HG02973 (cell line): Measurements from ENCODE around the gene AP1G1.
"Not testable (repeated sequence)": the region's sequence is repeated elsewhere in the genome, so short reads cannot be mapped to it uniquely, and the experiment has no call there.

ENCODE experiments used
- ATAC-seq: cut with Tn5 transposase; IDR thresholded peaks from one replicate; pipeline ENCODE4 v1.9.1; 2021; ENCODE audit warnings: moderate library complexity; ENCODE audit not compliant: unreplicated experiment

The AP1G1 gene

DNA sequence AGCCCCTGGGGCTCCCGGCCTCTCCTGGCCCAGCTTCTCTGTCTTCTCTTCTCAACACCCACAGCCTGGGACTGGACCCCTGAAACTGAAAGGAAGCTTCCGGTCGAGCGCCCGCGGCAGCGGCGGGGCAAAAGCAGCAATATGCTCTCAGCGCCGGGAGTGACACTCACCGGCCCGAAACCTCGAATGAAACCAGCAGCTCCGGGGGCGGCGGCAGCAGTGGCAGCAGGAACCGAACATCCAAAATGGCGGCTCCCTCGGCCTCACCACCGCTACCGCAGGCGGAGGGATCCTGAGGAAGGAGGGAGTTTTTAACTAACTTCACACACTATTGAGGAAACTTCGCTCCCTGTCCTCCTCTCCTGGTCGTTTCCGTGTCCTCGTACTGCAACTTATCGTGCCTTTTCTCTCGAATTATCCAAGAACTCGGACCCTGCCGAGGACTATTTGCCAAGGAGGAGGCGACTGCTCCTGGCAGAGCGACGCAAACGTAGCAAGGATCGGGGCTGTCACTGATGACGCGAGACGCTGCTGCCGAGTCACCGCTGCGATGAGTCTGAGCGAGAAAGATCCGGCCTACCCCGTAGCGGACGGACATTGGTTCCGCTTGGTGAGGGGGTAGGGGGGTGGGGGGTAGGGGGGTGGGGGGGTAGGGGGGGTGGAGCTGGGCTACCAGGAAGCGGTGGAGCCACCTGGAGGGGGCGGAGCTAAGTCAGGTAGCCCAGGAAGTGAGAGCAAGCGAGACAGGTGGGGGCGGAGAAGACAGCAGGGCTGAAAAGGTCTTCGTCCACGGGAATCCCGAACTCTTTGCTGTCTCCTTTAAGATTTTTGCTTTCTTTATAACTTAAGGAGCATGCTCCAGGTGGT is at the start of gene AP1G1:
Gene AP1G1 (minus strand): TSS at position 242 of the 867 bp plus-strand sequence. CDS start 19,355 bp downstream, outside the sequence.
- ATAC-seq = peak; percentile 70

DNA sequence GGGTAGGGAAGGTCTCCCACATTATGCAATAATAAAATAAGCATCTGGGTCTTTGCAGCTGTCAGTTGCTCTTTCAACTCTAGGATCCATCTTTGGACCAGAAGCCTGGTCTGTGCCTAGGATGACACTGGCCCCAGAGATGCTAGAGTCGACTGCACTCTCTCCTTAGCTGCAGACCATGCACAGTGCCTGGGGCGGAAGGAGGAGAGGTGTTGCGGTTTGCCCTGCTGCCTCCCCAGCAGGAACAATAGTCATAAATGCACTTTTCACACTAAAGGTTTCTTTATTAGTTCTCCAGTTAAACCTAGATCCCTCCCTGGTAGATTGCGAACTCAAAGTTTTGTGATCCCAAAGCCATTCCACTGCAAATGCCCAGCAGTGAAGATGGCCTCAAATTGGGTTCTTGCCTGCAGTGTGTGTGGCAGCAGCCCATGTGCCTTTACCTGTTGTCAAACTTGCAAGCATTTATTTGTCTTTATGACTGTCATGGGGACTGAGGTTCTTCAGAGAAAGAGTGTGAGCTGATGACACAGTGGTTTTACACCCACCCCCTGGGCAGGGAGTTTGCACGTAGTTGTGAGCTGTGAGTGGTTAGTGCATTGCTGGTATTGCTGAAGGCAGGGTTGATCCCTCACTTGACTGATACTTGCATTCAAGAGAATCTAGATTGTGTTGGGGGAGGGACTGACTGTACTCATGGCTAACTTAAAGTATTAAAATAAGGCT is 47.5 kb upstream of the AP1G1 start:
- no peak for ATAC-seq

DNA sequence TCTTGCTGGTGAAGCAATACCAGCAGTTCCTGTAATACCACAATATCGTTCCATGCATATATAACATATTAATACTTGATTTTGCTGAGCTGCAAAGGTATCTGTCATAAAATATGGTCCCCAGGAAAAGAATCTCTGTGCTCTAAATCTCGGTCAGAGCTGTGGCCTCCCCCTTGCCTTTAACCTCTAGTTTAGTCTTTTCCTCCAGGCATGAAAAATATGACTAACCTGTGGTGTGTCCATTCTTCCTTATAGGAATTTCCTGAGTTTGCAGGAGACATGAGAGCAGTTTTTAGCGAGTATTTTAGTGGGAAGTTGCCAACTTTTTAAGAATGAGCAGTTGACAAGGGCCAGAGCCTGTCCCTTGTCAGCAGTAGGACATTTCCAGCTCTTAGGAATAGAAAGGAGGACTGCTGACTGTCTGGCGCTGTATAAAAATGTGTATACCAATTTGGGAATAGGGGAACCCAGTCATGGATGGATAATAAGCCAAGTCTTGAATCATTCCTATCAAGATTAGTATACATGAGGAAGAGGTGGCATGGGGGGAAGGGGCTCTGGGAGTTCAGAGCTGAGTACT is 45.8 kb upstream of the AP1G1 start:
- ATAC-seq = no peak

DNA sequence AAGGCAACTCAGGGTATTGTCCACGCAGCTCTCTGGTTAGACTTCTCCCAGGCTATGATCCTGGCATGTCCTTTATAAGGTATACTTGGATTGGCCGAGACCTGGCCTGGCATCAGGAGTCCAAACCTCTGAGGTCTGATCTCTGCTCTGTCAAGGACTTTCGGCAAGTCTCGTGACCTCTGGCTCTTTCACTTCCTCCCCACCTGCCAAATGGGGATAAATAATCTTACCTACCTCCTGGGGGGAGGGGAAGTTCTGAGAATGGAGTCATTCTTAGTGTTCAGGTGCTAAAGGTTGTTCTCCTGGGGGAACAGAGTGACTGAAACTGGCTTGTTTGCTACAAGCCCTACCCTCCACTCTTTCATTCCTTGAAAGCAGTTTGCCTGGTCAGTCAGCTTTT is 44.8 kb upstream of the AP1G1 start:
- ATAC-seq = no peak

DNA sequence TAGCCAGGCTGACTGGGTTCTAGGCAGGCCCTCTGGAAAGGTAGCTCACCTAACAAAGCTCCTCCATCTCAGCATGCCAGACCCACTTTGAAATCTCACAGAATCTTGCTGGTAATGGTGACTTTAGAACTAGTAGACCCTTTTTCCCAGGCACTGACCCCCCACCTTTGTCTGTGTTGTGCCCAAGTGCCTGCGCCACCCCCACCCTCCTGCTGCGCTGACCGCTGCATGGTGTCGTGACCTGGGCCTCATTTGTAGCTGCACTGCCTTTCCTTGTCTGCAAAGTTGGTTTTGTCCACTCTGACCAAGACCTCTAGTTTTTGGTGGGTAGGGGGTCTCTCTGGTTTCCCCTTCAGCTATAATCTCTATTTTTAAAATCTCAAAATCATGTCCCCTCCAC is 43.9 kb upstream of the AP1G1 start:
- no peak for ATAC-seq

DNA sequence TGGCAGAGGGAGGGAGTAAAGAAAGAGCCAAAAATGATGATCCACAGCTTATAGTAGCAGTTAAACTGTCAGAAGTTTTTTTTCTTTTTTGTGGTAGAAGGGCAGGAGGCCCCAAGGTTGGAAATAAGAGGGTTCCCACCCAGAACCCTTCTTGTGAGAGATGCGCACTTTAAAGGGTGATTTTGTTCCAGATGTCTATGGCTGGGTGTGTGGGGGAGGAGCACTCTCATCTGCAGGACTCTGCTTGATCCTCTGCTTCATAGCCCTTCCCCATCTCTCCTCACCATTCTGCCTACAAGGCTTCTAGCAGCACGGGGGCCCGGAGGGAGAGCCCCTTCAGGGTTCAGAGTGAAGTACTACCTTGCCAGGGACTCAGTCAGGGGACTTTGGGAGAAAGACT is 43.5 kb upstream of the AP1G1 start:
- ATAC-seq = no peak

DNA sequence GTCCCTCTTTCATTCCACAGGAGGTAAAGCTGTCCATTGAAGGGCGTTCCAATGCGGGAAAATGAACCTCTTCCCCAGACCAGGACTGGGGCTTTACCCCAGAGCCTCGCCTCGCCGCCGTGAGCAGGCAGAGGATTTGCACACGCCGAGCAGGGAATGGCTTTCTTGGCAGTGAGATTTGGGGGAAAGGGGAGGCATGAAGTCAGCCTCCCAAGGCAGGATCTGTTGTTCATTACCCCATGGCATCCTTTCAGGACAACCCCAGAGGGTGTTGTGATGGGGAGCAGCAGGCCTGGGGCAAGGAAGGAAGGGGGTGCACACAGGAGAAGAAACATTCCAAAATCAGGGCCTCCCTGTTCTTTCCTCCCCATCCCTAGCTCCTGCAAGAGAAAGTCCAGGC is 43.1 kb upstream of the AP1G1 start:
- ATAC-seq = no peak

DNA sequence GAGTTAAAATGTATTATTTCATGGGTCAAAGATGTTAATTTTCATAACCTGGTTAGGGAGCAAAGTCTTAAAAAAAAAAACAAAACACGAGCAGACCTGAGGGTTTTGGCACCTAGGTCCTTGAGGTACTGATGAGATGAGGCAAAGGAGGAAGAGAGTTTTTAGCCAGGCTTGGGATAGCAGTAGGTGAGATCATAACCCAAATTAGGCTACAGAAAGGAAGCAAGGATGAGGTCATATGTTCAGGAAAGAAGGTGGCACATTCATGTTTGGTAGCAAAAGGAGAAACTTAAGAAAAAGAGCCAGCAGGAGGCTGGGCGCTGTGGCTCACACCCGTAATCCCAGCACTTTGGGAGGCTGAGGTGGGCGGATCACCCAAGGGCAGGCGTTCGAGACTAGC is 40.0 kb upstream of the AP1G1 start:
- no peak for ATAC-seq

DNA sequence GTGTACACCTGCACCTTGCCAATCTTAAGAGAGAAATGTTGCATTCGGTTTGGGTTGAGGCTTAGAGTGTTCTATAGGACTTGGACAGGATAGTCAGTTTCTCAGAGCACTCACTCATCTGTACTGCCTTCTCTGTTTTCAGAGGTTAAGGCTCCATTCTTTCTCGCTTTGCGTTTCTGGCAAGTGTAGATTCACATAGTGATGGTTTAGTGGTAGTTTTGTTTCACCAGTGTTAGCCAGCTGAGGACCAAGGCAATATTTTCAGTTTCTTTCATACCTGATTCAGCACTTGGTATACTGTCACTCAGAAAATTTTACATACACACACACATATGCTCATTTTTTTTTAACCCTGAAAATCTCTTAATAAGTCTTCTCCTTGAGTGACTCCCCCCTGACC is 38.5 kb upstream of the AP1G1 start:
- ATAC-seq = no peak

DNA sequence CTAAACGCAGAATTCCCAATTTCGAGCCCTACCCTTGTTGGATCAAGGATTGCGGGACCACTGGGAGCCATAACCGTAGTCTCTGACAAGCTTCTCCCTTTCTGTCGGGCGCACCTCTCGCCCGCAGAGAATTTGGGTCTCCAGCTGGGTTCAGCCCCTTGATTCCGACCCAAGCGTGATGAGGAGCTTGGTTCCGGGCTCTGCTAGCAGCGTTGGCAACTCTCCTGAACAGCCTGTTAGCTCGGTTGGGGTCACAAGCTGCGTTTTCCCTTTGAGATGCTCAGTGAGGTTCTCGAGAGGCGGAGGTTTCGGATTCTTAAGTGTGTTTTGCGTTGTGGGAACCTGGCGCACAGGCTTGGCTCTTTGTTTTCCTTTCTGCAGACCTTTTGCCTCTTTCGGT is 37.8 kb upstream of the AP1G1 start:
- ATAC-seq = no peak

DNA sequence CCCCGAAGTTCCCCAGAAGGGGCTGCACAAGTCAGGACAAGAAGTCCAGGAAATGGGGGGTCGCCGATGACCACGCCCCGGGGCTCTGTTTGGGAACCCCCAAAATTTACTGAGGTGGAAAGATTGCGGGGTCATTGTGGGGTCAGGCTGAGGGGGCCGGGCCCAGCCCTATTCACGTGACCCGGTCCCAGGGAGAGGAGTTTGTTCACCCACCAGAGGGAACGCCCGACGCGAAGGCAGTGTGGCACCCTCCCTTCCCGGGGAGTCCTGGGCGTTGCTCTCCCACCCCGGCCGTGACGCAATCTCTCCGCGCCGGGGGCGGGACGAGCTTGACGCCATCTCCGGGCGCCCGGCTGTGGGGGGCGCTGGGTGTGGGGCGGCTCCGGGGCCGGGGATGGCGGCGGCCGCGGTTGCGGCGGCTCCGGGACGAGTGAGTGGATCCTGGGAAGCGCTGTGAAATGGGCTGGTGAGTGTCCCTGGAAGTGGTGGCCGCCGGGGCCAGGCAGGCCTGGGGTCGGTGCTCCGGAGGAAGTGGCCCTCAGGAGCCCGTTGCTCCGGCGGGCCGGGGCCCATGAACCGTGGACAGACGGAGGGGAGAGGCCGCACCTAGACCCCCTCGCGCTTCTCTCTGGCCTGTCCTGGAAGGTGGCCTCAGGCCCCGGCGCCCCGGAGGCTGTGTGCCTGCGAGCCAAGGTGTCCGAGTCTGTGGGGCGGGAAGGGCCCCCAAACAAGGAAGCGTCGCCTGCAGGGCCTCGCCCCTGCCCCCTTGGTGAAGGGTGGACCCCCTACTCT is 37.2 kb upstream of the AP1G1 start, which contains the start of gene ATXN1L:
Gene ATXN1L (plus strand): TSS at position 338 of the 792 bp plus-strand sequence. CDS start 3,765 bp downstream, outside the sequence.
- peak; percentile 52 for ATAC-seq

DNA sequence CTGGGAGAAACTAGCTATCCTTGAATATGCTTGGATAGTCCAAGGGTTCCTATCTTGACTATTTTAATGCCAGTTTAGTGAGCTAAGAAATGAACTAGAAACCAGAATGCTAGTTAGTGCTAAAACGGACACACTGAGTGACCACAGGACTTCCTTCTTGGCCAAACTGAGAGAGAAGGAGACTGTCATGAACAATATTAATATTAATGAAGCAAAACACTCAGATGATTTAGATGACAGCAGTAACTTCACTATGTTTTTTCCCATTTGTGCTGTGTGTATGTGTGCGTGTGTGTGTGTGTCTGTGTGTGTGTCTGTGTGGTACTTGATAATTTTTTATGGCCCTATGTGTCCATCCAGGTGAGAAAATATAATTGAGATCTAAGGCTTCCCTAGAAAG is 34.9 kb upstream of the AP1G1 start:
- ATAC-seq = no peak

DNA sequence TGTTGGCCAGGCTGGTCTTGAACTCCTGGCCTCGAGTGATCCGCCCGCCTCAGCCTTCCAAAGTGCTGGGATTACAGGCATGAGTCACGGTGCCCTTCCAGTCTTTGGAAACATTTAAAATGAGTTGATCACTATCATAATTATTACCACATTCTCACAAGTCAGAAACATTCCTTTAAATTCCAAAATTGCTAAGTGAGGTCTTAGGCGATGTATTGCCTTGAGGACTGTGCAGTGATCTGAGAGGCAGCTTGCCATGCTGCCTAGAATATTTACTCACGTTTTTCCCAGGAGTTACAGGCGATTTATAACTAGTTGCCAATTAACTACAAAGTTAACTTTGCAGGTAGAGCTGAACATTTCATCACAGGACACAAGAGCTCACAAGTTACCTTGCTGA is 31.4 kb upstream of the AP1G1 start:
- no peak for ATAC-seq

DNA sequence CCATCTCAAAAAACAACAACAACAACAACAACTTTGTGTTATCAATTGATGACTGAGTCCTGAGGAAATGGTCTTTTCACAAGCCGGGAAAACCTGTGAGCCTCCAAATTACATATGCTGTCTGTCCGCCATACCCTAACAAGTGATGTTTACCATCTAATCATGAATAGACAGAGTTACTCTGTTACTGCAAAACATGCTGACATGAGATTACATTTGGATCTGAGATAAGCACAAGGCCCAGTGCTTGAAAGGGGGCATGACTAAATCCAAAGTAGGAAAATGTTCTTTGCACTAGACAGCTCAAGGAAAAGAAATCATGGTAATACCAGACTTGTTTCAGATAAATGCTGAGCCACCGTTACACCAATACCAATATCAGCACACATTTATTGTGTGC is 28.5 kb upstream of the AP1G1 start:
- no peak for ATAC-seq

DNA sequence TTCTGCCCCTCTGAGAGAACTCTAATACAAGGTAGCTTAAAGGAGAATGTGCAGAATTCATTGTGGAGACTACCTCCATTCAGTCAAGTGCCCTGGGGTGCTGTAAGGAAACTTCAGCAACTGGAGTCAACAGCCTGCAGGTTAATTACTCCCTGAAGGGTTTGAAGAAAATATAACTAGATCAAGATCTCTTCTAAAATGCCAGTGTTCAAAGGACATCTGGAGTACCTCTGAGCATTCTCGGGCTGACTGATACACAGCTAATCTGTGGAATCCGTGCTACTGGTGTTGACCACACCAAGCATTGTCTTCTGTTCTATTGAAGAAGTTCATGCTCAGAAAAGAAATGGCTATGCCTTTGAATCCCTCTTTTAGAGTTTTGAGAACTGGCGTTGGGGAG is 25.7 kb upstream of the AP1G1 start:
- ATAC-seq = no peak

DNA sequence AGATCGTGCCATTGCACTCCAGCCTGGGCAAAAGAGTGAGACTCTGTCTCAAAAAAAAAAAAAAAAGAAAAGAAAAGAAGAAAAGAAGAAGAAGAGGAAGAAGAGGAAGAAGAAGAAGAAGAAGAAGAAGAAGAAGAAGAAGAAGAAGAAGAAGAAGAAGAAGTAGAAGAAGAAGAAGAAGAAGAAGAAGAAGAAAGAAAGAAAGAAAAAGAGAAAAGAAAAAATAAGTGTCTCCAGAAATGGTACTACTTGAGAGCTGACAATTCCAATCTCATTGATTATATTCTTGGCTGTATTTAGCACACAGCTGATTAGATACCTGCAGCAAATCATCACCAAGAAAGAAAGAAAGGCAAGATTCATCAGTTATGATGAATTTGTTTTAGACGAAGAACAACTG is 23.5 kb upstream of the AP1G1 start:
- not testable (repeated sequence) for ATAC-seq

DNA sequence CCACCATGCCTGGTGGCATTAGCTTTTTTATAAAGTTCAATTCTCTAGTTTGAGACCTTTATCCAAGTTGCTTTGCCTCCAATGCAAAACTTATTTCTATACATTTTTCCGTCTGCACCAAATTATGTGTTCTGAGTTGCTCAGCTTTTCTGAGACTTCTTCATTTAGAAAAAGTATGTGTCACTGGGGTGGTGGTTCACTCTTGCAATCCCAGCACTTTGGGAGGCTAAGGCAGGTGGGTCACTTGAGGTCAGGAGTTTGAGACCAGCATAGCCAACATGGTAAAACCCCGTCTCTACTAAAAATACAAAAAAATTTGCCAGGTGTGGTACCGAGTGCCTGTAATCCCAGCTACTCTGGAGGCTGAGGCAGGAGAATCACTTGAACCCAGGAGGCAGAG is 23.1 kb upstream of the AP1G1 start:
- not testable (repeated sequence) for ATAC-seq

DNA sequence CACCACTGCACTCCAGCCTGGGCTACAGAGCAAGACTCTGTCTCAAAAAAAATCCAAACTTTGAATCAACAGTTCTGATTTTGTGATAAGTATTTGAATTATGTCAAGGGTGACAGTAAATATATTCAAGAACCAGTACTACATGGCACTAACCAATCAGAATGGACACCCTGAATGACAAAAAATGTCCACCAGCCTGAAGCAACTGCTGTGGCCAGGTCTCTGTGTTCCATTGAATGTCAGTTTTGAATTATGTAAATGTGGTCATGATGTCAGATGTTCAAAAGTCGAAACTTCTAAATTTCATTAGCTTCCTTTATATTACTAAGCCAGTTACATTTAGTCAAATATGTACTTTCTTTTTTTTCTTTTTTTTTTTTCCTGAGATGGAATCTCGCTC is 21.7 kb upstream of the AP1G1 start:
- no peak for ATAC-seq

DNA sequence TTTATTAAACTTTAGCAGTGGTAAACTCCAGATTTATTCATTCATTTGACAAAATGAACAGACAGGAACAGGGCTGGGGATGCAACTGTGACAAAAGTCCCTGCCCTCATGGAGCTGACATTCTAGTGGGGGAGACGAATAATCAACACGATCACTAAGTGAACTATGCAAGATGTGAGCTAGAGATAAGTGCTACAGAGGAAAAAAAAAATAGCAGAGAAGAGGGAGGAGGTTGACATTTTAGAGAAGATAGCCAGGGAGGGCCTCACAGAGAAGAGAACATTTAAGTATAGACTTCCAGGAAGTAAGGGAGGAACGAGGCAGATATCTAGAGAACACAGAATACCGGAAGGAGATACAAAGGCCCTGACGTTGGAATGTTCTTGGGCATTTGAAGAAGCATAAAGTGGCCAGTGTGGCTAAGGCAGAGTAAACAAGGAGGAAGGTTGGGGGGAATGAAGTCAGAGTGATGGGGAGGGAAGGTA is 17.9 kb upstream of the AP1G1 start:
- ATAC-seq = no peak

DNA sequence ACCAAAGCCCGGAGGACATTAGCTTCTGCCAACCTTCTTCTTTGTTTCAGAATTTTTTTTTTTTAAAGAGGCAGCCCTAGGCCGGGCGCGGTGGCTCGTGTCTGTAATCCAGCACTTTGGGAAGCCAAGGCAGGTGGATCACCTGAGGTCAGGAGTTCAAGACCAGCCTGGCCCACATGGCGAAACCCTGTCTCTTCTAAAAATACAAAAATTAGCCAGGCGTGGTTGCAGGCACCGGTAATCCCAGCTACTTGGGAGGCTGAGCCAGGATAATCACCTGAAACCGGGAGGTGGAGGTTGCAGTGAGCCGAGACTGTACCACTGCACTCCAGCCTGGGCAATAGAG is 8.5 kb upstream of the AP1G1 start:
- ATAC-seq = peak; percentile 8

DNA sequence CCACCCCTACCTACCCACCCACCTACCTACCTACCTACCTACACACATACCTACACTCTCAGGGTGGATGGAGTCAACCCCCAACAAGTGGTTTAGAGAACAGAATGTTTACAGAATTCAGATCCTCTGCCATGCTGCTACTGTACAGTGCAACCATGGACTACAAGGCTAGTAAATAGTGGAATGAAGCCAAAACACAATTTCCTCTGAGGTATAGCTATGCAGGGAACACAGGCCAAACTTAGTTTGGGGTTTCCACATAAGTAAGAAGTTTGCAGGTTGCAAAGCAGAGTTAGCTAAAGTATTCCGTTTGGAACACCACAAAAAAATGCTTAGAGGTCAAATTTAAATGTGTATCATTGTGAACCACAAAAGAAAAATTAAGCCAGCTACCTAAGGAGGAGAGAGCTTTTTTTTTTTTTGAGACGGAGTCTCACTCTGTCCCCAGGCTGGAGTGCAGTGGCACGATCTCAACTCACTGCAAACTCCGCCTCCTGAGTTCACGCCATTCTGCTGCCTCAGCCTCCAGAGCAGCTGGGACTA is 2.7 kb upstream of the AP1G1 start:
- ATAC-seq = no peak
